GM18520 (cell line): ENCODE results near the gene ADGRD1.

Experiments
- ATAC-seq: cut with Tn5 transposase; IDR thresholded peaks from one replicate; pipeline ENCODE4 v1.9.1; 2021; ENCODE audit not compliant: unreplicated experiment

The ADGRD1 gene

DNA sequence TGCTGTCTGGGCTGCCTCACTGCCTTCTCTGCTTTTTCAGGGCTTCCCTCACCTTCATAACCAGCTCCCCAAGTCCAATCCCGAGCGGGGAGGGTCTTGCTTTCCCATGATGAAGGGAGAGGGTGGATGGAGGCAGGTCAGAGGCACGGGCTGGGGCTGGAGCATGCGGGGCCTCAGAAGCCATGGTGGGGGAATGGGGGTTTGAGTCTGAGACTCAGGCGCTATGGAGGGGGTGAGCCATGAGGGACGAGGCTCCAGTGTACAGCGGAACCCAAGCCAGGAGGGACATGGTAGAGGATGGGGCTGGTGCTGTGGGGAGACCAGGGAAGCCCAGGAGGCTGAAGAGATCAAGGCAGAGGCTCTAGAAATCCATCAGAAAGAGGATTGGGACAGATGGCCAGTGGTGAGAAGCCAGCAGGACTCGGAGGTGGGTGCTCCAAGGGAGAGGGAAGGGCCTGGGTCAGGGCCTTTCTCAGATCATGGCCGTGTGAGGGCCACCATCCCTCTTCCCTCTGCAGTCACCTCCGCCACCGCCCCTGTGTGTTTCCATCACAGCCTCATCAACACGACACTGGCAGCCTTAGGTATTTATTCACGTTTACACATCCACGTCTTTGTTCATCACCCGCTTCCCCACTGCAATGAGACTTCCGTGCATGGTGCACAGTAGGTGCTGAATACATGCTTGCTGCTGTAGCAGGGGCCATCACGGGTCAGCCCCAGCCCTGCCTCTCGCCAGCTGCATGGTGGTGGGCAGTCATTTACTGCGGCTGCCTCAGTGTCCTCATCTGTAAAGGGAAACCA lies 144.7 kb downstream of the ADGRD1 start:
- ATAC-seq = no peak

DNA sequence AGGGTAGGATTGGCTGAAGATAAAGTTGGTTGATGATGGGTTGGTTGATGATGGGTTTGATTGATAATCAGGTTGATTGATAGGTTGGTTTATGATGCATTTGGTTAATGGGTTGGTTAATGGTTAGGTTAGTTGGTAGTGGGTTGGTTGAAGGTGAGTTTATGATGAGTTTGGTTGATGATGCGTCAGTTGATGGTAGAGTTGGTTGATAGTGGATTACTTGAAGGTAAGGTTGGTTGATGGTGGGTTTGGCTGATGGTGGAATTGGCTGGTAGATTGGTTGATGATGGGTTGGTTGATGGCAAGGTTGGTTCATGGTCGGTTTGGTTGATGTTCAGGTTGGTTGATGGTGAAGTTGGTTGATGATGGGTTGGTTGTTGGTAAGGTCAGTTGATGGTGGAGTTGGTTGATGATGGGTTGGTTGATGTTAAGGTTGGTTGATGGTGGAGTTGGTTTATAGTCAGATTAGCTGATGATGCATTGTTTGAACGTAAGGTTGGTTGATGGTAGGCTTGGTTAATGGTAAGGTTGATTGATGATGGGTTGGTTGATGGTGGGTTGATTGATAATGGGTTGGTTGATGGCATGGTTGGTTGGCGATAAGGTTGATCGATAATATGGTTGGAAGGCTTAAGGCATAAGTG lies 146.4 kb downstream of the ADGRD1 start:
- no peak for ATAC-seq

DNA sequence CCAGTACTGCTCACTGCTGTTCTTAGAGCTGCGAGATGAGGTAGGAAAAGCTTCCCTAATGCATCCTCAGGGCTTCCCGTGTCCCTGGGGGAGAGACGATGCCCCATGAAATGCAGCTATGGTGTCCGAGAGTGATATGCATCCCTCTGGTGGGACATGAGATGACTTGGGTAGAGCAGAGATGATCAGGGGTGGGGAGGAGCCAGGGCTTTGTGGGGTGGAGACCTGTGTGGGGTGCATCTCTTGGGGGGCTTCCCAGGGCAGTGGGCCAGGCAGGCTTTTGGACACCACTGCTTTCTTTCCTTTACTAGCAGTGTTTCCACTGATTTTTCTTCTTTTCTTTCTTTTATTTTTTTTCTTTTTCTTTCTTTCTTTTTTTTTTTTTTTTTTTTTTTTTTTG lies 147.3 kb downstream of the ADGRD1 start:
- no peak for ATAC-seq

DNA sequence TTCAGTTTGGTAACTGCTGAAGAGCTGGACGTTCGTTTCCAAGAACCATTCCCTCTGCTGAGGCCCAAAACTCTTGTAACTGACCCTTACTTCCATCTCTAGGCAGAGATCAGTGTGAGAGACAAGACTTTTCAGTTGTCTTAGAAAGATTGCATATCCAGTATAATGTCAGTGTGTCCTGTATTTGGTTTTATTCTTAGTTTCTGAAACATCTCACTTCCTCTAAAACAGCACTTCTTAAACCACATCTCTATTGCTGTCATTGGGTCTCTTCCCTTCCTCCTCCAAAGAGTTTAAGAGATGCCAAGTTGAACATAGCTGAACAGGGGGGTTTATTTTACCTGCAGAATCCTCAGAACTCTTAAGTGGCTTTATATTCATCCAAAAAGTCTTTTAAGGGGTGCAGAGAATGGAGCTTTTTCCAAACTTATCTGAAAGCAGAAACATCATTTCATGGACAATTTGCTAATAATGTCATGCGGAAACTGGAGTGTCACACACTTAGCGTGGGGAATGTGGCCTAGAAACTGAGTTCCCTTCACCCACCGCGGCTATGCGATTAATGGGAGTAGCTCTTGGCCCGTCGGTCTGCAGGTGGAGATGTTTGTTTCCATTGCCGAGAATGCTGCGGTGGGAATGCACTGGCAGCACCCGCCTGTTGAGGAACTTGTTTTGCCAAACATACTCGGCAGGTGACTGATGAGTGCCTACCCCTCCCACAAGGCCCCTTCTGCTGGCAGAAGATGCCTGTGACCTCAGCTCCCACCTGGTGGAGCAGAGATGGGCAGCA lies 148.2 kb downstream of the ADGRD1 start:
- ATAC-seq = peak; percentile 71

DNA sequence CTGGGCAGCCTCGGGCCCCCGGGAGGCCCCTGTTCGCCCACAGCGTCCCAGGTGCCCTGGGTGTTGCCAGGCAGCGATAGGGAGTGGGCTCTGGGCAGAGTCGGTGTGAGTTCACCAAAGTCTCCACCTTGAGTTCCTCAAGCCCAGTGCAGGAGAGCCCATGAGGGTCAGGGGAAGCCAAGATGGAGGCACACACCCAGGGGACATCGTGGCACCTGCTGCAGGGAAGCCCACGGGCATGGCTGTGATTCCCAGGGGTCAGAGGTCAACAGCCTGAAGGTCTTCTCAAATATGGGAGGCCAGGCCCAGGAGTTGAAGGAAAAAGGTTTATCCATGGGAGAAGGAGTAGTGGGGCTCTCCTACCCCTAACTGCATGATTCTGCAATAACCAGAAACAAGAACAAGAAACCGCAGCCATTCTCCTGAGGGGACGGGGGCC lies 148.8 kb downstream of the ADGRD1 start:
- no peak for ATAC-seq

DNA sequence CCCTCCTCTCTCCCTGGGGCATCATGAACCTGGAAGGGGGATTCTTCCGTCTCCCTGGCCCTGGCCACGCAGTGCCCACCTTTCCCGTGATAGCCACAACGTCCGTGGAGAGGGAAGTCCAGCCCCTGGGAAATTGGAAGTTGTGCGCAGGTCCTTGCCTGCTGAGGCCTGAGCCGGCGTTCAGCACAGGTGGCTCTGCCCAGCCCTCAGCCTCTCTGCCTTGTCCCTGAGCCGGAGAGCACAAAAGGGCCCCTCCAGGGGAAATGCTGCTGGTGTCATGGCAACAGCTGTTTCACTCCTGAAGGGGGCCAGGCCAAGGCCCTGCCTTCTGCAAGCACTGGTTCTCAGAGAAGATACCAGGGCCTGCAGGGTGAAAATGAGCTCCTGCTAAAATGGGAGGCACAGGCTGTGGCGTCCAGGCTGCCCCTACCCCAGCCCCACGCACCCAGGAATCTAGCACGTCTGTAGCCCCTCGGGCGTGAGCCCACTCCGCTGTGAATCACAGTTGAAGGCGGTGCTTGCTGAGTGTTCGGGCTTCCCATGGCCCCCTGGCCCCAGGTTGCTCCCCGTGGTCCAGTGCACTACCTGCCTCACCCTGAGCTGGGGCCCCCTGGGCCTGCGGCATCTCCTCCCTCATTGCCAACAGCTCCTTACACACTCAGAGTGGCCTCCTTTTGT lies 149.4 kb downstream of the ADGRD1 start:
- no peak for ATAC-seq

DNA sequence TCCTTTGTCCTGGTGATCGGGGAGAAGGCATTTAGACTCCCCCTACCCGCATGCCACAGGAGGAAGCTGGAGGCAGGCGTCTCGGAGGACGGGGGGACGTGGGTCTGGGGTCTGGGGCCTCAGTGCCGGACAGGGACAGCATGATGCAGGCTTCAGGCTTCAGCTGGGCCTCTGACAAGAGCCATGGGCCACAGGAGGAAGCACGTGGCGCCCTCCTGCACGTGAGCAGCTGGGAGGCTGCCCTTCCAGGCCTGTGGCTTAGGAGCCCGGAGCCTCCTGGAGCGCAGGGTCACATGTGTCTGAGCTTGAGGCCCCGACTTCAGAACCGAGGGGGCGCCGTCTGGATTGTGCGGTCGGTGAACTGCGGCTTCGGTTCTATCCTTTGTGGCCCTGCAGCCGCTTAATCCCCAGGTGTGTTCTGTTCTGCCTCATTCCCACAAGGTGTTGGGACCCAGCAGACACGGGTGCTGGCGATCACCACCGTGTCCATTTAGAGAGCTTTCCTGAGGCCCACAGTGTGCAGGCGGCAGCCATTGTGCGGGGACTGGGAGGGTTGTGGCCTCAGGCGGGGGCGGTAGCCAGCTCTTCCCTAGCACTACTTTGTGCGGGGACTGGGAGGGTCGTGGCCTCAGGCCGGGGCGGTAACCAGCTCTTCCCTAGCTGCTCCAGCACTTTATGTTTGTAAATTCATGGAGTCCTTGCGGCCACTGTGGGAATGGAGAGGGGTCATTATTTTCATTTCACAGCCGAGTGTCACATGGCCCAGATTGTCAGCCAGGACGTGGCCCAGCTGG lies 150.2 kb downstream of the ADGRD1 start:
- ATAC-seq = no peak

DNA sequence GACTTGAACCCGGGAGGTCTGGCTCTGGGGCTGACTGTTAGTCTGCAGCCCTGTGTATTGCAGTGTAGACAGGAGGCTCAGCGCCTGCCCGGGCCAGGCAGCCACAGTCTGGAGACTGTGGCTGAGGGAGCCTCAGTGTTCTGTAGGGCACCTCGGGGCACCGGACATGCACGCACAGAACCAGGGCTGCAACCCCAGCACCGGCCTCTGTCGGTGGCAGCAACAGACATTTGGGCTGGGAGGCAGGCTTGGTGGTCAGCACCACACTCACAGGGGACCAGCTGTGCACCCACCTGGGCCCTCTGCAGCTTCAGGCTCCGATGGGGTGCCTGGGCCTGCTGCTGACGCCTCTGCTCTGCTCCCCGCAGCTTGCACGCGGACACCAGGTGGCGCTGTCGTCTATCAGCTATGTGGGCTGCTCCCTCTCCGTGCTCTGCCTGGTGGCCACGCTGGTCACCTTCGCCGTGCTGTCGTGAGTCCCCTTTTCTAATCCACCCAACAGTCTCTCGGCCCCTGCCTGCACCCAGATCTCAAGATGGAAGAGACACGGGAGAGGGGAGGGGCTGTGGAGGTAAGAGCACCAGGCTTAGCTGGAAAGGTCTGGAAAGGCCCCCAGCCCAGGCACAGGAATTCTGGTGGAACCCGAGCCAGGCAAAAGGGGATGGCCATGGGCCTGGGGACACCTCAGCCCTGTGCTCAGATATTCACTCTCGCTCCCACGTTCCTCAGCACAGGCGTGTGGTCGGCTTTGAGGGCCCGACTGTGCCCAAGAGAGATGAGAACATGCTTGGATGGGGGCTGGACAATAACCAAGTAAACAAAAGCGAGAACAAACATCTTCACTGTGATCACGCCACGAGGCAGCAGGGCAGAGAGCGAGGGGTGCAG lies 151.0 kb downstream of the ADGRD1 start:
- no peak for ATAC-seq

DNA sequence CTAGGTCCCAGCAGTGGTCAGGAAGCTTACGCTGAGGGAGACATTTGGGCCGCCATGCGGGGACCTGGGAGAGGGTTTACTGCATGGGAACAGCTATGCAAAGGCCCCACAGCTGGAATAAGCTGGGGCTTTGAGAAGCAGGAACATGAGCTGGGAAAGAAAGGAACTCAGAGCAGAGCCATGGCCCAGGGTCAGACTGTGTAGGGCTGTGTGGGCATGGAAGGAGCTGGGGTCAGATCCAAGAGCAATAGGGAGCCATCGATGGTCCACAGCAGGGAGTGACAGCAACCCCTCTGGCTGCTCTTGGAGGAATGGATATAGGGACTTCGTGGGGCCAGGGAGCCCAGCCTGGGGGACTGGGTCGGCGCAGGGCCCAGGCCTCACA lies 151.6 kb downstream of the ADGRD1 start:
- ATAC-seq = no peak

DNA sequence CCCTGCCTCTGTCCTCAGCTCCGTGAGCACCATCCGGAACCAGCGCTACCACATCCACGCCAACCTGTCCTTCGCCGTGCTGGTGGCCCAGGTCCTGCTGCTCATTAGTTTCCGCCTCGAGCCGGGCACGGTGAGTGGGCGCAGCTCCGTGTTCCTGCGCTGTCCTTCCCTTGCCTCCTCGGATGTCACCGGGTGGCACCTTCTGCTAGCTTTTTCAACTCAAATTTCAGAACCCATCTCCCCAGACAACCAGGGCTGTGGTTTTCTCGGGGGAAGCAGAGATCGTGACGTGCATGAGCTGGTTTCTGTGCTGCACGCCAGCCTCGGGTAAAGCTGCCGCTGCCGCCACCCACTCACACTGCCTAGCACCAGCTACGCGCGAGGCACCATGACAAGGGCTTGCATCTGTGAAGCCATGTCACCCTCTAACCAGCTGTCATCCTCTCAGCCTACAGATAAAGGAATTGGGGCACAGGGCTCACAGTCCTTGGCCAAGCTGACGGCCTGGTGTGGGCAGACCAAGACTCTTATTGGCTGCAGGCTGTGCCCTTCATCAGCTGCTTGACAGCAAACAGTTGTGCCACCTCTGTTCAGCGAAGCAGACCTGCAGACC lies 152.1 kb downstream of the ADGRD1 start:
- ATAC-seq = no peak

DNA sequence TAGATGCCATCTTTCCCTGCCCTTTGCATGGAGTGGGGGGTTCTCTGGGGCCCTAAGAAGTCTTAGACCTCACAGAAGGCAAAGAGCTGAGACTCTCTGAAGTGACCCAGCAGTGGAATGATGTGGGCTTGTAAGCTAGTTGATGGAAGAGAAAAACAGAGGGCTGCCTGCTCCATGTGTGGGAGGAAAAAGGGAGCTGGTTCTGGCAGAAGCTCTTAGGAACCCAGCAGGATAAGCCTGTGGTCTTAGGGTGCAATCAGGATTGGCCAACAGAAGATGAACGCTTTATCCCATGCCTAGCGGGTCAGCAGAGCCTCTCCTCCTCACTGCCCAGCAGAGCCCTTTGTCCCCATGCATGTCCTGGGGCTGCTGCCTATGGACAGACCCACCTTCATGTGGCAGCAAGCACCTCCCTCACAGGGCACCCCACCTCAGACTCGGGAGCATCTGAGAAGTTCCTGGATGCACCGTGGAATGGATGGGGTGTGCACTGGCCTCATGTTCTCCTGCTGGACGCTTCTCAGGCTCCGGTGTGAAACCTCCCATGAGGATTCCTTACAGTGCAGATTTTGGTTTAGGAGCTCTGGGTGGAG lies 152.7 kb downstream of the ADGRD1 start:
- ATAC-seq = no peak

DNA sequence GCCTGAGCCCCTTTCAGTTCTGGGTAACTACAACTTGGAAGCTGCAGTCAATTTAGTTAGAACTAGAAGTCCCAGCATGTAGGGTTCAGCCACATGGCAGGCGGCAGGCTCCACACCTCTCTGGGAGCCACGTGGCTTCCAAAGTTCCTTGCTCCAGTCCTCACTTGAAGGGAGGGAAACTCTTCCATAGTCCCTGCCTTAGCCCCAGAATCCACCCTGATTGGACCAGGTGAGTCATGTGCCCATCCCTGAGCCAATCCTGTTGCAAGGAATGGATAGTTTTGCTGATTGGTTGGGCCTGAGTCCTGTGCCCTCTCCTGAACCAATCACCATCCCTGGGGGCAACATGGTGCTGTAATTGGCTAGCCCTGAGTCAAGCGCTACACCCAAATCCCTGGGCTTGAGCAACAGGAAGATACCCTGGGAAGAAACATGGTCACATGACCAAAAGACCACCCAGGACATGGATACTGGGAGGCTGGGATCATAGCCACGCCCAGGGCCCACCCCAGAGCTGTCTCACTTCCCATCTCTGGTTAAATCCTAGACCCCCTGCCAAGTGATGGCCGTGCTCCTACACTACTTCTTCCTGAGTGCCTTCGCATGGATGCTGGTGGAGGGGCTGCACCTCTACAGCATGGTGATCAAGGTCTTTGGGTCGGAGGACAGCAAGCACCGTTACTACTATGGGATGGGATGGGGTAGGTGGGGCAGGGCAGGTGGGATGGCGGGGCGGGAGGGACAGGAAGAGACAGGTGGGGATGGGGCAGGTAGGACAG lies 154.7 kb downstream of the ADGRD1 start:
- no peak for ATAC-seq

DNA sequence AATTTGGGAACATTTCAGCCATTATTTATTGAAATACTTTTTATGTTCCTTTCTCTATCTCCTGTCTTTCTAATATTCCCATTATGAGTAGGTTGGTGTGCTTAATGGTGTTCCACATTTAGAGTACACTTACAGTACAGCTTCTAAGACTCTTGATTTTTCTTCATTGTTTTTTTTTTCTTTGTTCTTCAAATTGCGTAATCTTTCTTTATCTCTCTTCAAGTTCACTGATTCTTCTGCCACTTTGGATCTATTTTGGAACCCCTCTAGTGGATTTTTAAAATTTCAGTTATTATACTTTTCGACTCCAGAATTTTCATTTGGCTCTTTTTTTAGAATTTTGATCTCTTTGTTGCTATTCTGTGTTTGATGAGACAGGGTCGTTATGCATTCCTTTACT lies 157.7 kb downstream of the ADGRD1 start:
- ATAC-seq = no peak

DNA sequence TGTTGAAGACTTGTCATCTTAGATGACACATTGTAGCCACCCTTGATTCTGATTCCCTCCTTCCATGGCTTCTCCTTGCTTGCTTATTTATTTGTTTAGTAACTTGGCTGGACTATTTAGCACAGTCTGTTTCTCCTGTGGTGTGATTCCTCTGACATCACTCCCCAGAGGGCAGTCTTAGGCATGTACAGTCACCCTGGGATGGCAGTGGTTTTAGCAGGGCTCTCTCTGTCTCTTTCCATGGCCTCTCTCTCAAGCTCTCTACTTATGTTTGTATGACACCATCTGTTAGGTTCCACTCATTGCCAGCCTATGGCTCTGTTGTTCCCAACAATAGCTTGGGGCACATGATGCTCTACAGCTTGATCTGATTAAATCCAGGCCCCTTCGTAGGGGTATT lies 158.3 kb downstream of the ADGRD1 start:
- ATAC-seq = peak; percentile 58

DNA sequence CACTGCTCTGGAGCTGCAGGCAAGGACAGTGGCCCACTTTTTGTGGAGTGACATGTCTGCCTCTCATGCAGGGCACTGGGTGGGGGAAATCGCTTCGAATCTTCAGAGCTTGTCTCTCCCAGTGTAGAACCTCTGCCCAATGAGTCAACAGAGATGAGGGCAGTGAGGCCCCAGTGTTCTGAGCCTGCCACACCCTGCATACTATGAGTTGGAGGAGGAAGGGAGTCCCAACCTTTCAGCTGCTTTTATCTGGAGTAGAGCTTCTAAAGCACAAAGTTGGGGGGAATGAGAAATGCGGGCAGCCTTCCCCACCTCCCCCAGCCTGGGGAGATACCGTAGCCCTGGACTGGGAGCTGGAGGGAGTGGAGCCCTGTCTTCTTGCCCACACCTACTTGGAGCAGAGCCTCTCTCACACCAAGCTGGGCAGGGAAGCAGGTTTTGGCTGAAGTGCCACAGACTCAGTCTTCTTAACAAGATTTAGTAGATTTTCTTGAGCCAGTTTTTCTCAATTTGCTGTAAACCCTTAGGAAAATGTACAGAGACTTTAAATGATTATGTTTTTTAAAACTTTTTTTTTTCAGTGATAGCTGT lies 159.1 kb downstream of the ADGRD1 start:
- no peak for ATAC-seq

DNA sequence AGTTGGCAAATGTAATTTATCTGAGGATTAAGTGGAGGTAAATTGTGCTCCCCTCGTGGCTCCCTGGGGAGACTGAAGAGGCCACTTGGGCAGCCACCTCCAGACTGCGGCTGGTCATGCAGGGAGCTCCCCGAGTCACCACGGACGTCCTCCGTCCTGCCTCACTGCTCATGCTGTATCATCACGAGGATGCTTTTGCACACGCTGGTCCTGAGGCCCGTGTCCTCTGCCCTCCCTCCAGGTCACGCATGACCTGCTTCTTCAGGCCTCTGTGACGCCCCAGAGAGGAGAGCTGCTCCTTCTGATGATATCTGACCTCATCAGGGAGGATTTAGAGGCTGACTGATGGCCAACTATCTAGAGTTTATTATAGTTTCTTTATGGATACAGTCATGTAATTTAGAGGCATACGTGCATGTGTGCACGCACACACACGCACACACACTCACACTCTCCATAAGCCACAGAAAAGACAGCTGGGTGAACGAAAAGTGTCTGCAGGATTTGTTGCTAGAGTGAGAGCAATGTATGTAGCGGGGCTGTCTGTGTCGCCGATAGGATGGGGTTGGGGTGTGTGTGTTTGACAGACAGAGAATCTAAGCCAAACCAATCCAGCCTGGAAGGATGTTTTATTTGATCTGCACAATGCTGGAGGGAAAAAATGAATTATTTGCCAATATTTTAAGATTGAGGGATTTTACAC lies 160.0 kb downstream of the ADGRD1 start:
- no peak for ATAC-seq

DNA sequence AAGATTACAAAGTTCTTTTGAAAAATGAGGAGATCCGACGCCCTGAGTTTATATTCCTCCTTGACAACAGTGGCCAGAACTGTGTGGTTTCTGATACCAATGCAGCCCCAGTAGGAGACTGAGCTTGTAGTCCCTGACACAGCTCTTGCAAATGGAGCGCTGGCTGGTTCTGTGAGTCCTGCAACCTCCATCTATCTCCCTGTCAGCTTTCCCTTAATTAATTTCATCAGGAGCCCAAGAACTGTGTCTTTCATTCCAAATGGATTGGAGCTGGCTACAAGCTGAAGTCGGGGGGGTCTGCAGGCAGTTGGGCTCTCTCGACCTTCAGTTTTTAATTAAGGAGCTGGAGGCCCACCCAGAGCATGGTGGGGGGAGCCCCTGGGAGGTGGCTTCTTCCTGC lies 160.6 kb downstream of the ADGRD1 start:
- no peak for ATAC-seq
